K562 (cell line): Measurements from ENCODE around the gene DGCR2. TPM values are rescaled to one million over a fixed set of nuclear protein-coding genes. Genes with fewer than 3 reads are reported as not detected.

ENCODE experiments used
- ATF1 ChIP-seq, 2 experiments: fragments of 450-650 bp in 1 of 2; IDR thresholded peaks; 2 replicates each; pipeline ENCODE4 v1.6.1; 2016; ENCODE audit warnings: missing compliant biosample characterization in 1 of 2, missing genetic modification characterization in 1 of 2
- CLOCK ChIP-seq: fragments of 250-450 bp; sonication (Bioruptor Pico); IDR thresholded peaks from 2 replicates; pipeline ENCODE4 v1.4.0; 2020; ENCODE audit warnings: mild to moderate bottlenecking, moderate library complexity, borderline replicate concordance
- CTBP1 ChIP-seq: fragments of 450-650 bp; IDR thresholded peaks from 2 replicates; pipeline ENCODE4 v1.6.1; 2016; ENCODE audit warnings: borderline replicate concordance
- NR2C2 ChIP-seq, 2 experiments: fragments of 200-800 bp in 1 of 2; sonication (Bioruptor generic) in 1 of 2; sonication (generic) in 1 of 2; formaldehyde crosslinking in 1 of 2; IDR thresholded peaks; 2 replicates each; pipeline versions ENCODE4 v1.6.1 to v1.8.0; 2016 to 2022; ENCODE audit warnings: mild to moderate bottlenecking in 1 of 2, missing compliant biosample characterization in 1 of 2, missing genetic modification characterization in 1 of 2, missing genetic modification reagents in 1 of 2
- RBBP5 ChIP-seq: fragments of 200-600 bp; sonication (generic); IDR thresholded peaks from 2 replicates; pipeline ENCODE4 v1.6.1; 2012; ENCODE audit warnings: borderline replicate concordance, mild to moderate bottlenecking, low read length, control low read depth, inconsistent platforms; ENCODE audit not compliant: insufficient read depth, poor library complexity, severe bottlenecking
- ZBTB40 ChIP-seq, 2 experiments: fragments of 450-650 bp in 1 of 2; sonication (generic) in 1 of 2; formaldehyde crosslinking in 1 of 2; IDR thresholded peaks; 2 replicates each; pipeline versions ENCODE4 v1.7.1 to v1.9.0; 2016 to 2022; ENCODE audit warnings: inconsistent platforms in 1 of 2, mild to moderate bottlenecking in 1 of 2, missing genetic modification reagents in 1 of 2
- polyA plus RNA-seq, 8 experiments: library from polyadenylated mRNA; depleted of rRNA in 4 of 8; stranded (reverse) in 5 of 8; unstranded in 3 of 8; fragments of >200 nt; fragmentation: Nextera tagmentation in 2 of 8; fragmentation: Illumina TruSeq in 1 of 8; extraction: Ambion mirVana in 2 of 8; extraction: Trizol in 1 of 8; gene quantifications; 2 replicates each; pipeline versions ENCODE4 v1.2.1 to v1.2.3, GENCODE V29; 2011 to 2014; ENCODE audit warnings: inconsistent platforms in 1 of 8, missing spikeins in 1 of 8
- total RNA-seq, 7 experiments: library from RNA; depleted of rRNA in 6 of 7; stranded (reverse); fragments of >200 nt in 6 of 7; fragmentation: Illumina TruSeq in 2 of 7; extraction: Trizol in 2 of 7; gene quantifications; 2 replicates each; pipeline versions ENCODE4 v1.2.1 to v1.2.3, GENCODE V29; 2011 to 2021; ENCODE audit warnings: low replicate concordance in 1 of 7
- TF ChIP-seq, protein P1 (sequence below): fragments of 250-450 bp; sonication (Bioruptor Pico); IDR thresholded peaks from 2 replicates; pipeline ENCODE4 v1.8.0; 2021; ENCODE audit warnings: borderline replicate concordance, mild to moderate bottlenecking, moderate library complexity; ENCODE audit not compliant: poor library complexity, severe bottlenecking

The DGCR2 gene
- total and polyA plus RNA-seq, 9 of the 15 experiments (the other 6 are each of a cell fraction or from before 2014, with no cell fraction given): 0.69 to 101 (median 56.4) TPM

DNA sequence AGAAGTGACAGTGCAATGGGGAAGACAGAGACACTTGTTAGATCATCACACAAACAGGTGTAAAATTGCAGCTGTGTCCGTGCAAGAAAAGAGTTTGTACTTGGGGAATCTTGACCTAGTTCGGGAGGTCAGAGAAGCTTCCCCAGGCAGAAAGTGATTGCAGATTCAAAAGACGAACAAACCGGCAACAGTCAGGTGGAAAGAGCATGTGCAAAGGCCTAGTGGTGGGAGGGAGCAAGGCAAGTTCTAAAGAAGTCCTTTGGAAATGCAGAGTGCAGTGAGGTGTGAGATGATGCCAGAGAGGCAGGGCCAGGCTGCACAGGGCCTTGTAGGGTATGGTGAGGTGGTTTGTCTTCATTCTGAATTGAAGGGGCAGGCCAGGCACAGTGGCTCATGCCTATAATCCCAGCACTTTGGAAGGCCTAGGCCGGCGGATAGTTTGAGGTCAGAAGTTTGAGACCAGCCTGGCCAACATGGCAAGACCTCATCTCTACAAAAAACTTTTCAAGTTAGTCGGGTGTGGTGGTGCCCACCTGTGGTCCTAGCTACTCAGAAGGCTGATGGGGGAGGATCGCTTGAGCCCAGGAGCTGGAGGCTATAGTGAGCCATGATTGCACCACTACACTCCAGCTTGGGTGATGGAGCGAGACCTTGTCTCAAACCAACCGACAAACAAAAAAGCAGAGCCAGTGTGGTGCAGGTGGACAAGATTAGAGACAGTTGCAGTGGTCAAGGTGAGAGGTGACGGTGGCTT, 24.2 kb upstream of the DGCR2 start (continued):
- TF ChIP-seq ZBTB40 (IDR thresholded peaks at IDR 0.05) (no peak), ZBTB40 (CRISPR knock-in tag; IDR thresholded peaks at IDR 0.05) (peak; percentile 56), CTBP1 (0 out of 2 replicates have a peak, but pooled peaks have one; percentile 13), NR2C2 (CRISPR knock-in tag; IDR thresholded peaks at IDR 0.05) (peak; percentile 62; the same call in 1 of the 2 replicates), NR2C2 (tag; IDR thresholded peaks at IDR 0.05) (no peak), RBBP5 (peak; percentile 20), CLOCK (CRISPR knock-in tag) (no peak), ATF1 (CRISPR knock-in tag; IDR thresholded peaks at IDR 0.05) (no peak), ATF1 (tag; IDR thresholded peaks at IDR 0.05) (no peak)
- TF ChIP-seq, protein P1, sequence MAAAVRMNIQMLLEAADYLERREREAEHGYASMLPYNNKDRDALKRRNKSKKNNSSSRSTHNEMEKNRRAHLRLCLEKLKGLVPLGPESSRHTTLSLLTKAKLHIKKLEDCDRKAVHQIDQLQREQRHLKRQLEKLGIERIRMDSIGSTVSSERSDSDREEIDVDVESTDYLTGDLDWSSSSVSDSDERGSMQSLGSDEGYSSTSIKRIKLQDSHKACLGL (CRISPR knock-in tag): peak; percentile 8
